SH-SY5Y (cell line): ENCODE data around the gene IGSF8.

ENCODE experiments used
- GATA2 ChIP-seq: IDR thresholded peaks from 2 replicates; pipeline ENCODE4 v1.6.1; 2011; ENCODE audit warnings: mild to moderate bottlenecking, low read depth, low read length
- GATA3 ChIP-seq: IDR thresholded peaks from 2 replicates; pipeline ENCODE4 v1.6.1; 2011; ENCODE audit warnings: low read depth, mild to moderate bottlenecking, low read length, moderate library complexity

DNA sequence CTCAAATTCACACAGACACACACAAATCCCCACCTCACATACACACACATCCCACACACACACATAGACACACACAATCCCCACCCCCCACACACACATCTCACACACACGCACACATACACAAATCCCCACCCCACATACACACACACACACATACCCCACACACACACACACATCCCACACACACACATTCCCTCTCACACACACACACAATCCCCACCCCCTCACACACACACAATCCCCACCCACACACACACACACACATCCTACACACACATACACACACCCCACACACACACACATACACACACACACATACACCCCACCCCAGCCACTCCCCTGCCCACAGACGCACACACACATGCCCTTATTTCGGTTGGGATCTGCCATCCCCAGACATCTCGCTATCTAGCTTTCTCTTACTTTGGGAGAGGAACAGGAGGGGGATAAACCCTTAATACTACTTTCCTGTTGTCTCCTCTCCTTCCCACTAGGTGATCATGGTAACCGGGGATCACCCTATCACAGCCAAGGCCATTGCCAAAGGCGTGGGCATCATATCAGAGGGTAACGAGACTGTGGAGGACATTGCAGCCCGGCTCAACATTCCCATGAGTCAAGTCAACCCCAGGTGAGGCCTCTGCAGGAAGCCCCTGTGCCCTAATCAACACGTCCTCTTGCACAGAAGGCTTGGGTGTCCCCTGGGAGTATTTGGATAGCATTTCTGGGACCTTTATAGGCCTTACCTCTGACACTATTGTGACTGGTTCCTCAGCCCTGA is 35.8 kb upstream of the IGSF8 start:
- TF ChIP-seq GATA2 (no peak), GATA3 (no peak)
